Activated B cell treated with CpG ODN at 0.5 μM for 24 hours (primary cell): Measurements from ENCODE around the gene FEZF2. TPM values are rescaled to one million over a fixed set of nuclear protein-coding genes. Genes with fewer than 3 reads are reported as not detected.

ENCODE experiments used
- ATAC-seq: fragments of 200-7000 bp; cut with Tn5 transposase; one replicate; pipeline ENCODE4 v1.10.0; 2021; ENCODE audit warnings: low read depth, mild to moderate bottlenecking, moderate library complexity
- CTCF ChIA-PET: fragments of 350-600 bp; sonication (Branson Sonifier 250); formaldehyde crosslinking; loops from one replicate; lab custom pipeline; 2021; ENCODE audit warnings: antibody characterized with exemption; lab: Charles Lee
- POLR2A ChIA-PET: fragments of 350-600 bp; sonication (Branson Sonifier 250); formaldehyde crosslinking; loops from one replicate; lab custom pipeline; 2021; ENCODE audit warnings: antibody characterized with exemption; lab: Charles Lee
- DNase-seq: peaks from one replicate; pipeline ENCODE4 v3.0.0; 2022
- H3K27ac Mint-ChIP-seq: one replicate; pipeline ENCODE4 v1.8.0; 2020; ENCODE audit warnings: mixed read lengths
- H3K27me3 Mint-ChIP-seq: one replicate; pipeline ENCODE4 v1.8.0; 2021; ENCODE audit warnings: mixed read lengths
- H3K36me3 Mint-ChIP-seq: one replicate; pipeline ENCODE4 v1.8.0; 2021; ENCODE audit warnings: low read depth, mixed read lengths
- H3K4me1 Mint-ChIP-seq: one replicate; pipeline ENCODE4 v1.8.0; 2021; ENCODE audit warnings: mixed read lengths
- H3K4me3 Mint-ChIP-seq: one replicate; pipeline ENCODE4 v1.8.0; 2020; ENCODE audit warnings: mild to moderate bottlenecking, mixed read lengths
- H3K9me3 Mint-ChIP-seq: one replicate; pipeline ENCODE4 v1.8.0; 2020; ENCODE audit warnings: mixed read lengths
- CTCF ChIP-seq: fragments of 200-600 bp; IDR thresholded peaks from one replicate; pipeline ENCODE4 v1.8.0; 2022; ENCODE audit warnings: antibody characterized with exemption, mild to moderate bottlenecking
- intact Hi-C: fragments of 100-400 bp; cut with micrococcal nuclease; formaldehyde crosslinking; loops from one replicate; pipeline ENCODE4 v1.15.1; 2024
- total RNA-seq: library from RNA; stranded (reverse); gene quantifications from 2 replicates; pipeline ENCODE4 v1.2.3, GENCODE V29; 2022

FEZF2 gene
- total RNA-seq, 1 donor from 2014 or later, result not detected

GRCh38 chr3:62413687-62414086 lies 40.3 kb upstream of the FEZF2 start:
- ATAC-seq, result no peak
- H3K9me3 Mint-ChIP-seq, result no peaks in the 10 kb centered on the region
- no peak for TF ChIP-seq CTCF
- CTCF ChIA-PET, result no interaction called here
- H3K4me1 Mint-ChIP-seq, result no peaks in the 10 kb centered on the region
- no peak overlapping the region for H3K4me3 Mint-ChIP-seq
- intact Hi-C loops, result no loop called here
- POLR2A ChIA-PET, result no interaction called here
- H3K27ac Mint-ChIP-seq, result no peak overlapping the region
- no peak for DNase-seq
- no peaks in the 10 kb centered on the region for H3K36me3 Mint-ChIP-seq
- H3K27me3 Mint-ChIP-seq, result no peaks in the 10 kb centered on the region

- no peaks in the 10 kb centered on the region for H3K9me3 Mint-ChIP-seq
- intact Hi-C loops, result no loop called here
- H3K4me1 Mint-ChIP-seq, result no peaks in the 10 kb centered on the region
- no peak overlapping the region for H3K4me3 Mint-ChIP-seq
- H3K27me3 Mint-ChIP-seq, result no peaks in the 10 kb centered on the region
- no peaks in the 10 kb centered on the region for H3K36me3 Mint-ChIP-seq
- POLR2A ChIA-PET, result no interaction called here
- ATAC-seq (no peak), DNase-seq (no peak)
- no peak for TF ChIP-seq CTCF
- CTCF ChIA-PET, result no interaction called here
- no peak overlapping the region for H3K27ac Mint-ChIP-seq
Observed at GRCh38 chr3:62406945-62407344, 33.6 kb upstream of the FEZF2 start.

GRCh38 chr3:62405566-62405965 lies 32.2 kb upstream of the FEZF2 start:
- no peak for DNase-seq
- no peaks in the 10 kb centered on the region for H3K9me3 Mint-ChIP-seq
- POLR2A ChIA-PET, result no interaction called here
- TF ChIP-seq CTCF, result no peak
- no peak overlapping the region for H3K4me3 Mint-ChIP-seq
- H3K4me1 Mint-ChIP-seq, result no peaks in the 10 kb centered on the region
- no peak overlapping the region for H3K27ac Mint-ChIP-seq
- intact Hi-C loops, result no loop called here
- no peak for ATAC-seq
- H3K27me3 Mint-ChIP-seq, result no peaks in the 10 kb centered on the region
- H3K36me3 Mint-ChIP-seq, result no peaks in the 10 kb centered on the region
- CTCF ChIA-PET, result no interaction called here

GRCh38 chr3:62405135-62405534 lies 31.8 kb upstream of the FEZF2 start:
- Mint-ChIP-seq H3K9me3 (no peaks in the 10 kb centered on the region), H3K4me1 (no peaks in the 10 kb centered on the region), H3K4me3 (no peak overlapping the region), H3K27me3 (no peaks in the 10 kb centered on the region), H3K27ac (no peak overlapping the region), H3K36me3 (no peaks in the 10 kb centered on the region)
- ChIA-PET CTCF (no interaction called here), POLR2A (no interaction called here)
- no peak for DNase-seq
- TF ChIP-seq CTCF, result no peak
- intact Hi-C loops, result no loop called here
- no peak for ATAC-seq

- POLR2A ChIA-PET, result no interaction called here
Observed at GRCh38 chr3:62404321-62404720, 31.0 kb upstream of the FEZF2 start.

More at GRCh38 chr3:62404321-62404720, 31.0 kb upstream of the FEZF2 start:
- no peaks in the 10 kb centered on the region for H3K9me3 Mint-ChIP-seq
- no peaks in the 10 kb centered on the region for H3K27me3 Mint-ChIP-seq
- DNase-seq (no peak), ATAC-seq (no peak)
- no peaks in the 10 kb centered on the region for H3K36me3 Mint-ChIP-seq
- no peaks in the 10 kb centered on the region for H3K4me1 Mint-ChIP-seq
- intact Hi-C loops, result no loop called here
- CTCF ChIA-PET, result no interaction called here
- no peak overlapping the region for H3K4me3 Mint-ChIP-seq
- no peak for TF ChIP-seq CTCF
- no peak overlapping the region for H3K27ac Mint-ChIP-seq
